Heart right ventricle (tissue), 16 donors: ENCODE data around the gene HOXA10. TPM values are rescaled to one million over a fixed set of nuclear protein-coding genes. Genes with fewer than 3 reads are reported as not detected.

Experiments used
- ATAC-seq, 8 donors: fragments of 200-7000 bp; cut with Tn5 transposase; one replicate each; pipeline ENCODE4 v1.9.1; 2020; ENCODE audit warnings: mild to moderate bottlenecking in 8 of 8, moderate library complexity in 8 of 8, moderate number of reproducible peaks in 1 of 8
- DNase-seq, 2 donors: peaks; one replicate each; pipeline ENCODE4 v3.0.0-alpha.2; 2020
- H3K27ac ChIP-seq, 10 donors: fragments of 200-600 bp; sonication (generic) in 2 of 10; one replicate each; pipeline versions ENCODE4 v1.5.0 to v1.8.0; 2020 to 2022; ENCODE audit warnings: mild to moderate bottlenecking in 3 of 10
- H3K27me3 ChIP-seq, 7 donors: fragments of 200-600 bp; one replicate each; pipeline ENCODE4 v1.8.0; 2021 to 2022; ENCODE audit warnings: mild to moderate bottlenecking in 2 of 7
- H3K36me3 ChIP-seq, 9 donors: fragments of 200-600 bp; sonication (generic) in 1 of 9; one replicate each; pipeline versions ENCODE4 v1.5.0 to v1.8.0; 2020 to 2022; ENCODE audit warnings: mild to moderate bottlenecking in 2 of 9
- H3K4me1 ChIP-seq, 9 donors: fragments of 200-600 bp; sonication (generic) in 1 of 9; one replicate each; pipeline versions ENCODE4 v1.5.0 to v1.8.0; 2020 to 2022; ENCODE audit warnings: mild to moderate bottlenecking in 4 of 9
- H3K4me3 ChIP-seq, 10 donors: fragments of 200-600 bp; sonication (generic) in 2 of 10; one replicate each; pipeline versions ENCODE4 v1.5.0 to v1.8.0; 2020 to 2022; ENCODE audit warnings: mild to moderate bottlenecking in 7 of 10, moderate library complexity in 2 of 10
- H3K9me3 ChIP-seq, 11 donors: fragments of 200-600 bp in 10 of 11; sonication (generic) in 2 of 11; one replicate each; pipeline versions ENCODE4 v1.5.0 to v1.8.0; 2013 to 2022; ENCODE audit warnings: mild to moderate bottlenecking in 2 of 11, control low read depth in 1 of 11, moderate library complexity in 1 of 11
- WGBS, 2 donors: extraction: QIAGEN DNeasy Blood & Tissue Kit; methylation state at CpG; one replicate each; pipeline ENCODE4 v1.1.7; 2013; ENCODE audit warnings: inconsistent platforms in 1 of 2; 5-methylcytosine and 5-hydroxymethylcytosine counted together
- intact Hi-C, 10 donors: fragments of 100-400 bp; cut with DNase I; formaldehyde crosslinking; loops; one replicate each; pipeline versions ENCODE4 v1.11.1 to v1.14.2; 2022
- polyA plus RNA-seq, 2 donors: library from polyadenylated mRNA; stranded (reverse); fragments of 200-250 nt; gene quantifications; one replicate each; pipeline ENCODE4 v1.2.3, GENCODE V29; 2013
- total RNA-seq, 10 donors: library from RNA; stranded (reverse); fragmentation: NEBNext Ultra II Directional in 3 of 10; extraction: Animal tissue kit (Norgen Biotek cat#: 25700) in 3 of 10; gene quantifications; one replicate each; pipeline versions ENCODE4 v1.2.1 to v1.2.4, GENCODE V29; 2021 to 2023
- TF ChIP-seq, protein P1 (sequence below), 9 donors: fragments of 200-600 bp; sonication (generic) in 2 of 9; IDR thresholded peaks; one replicate each; pipeline versions ENCODE4 v1.5.0 to v1.8.0; 2021 to 2022; ENCODE audit warnings: antibody characterized with exemption in 9 of 9, mild to moderate bottlenecking in 5 of 9, moderate library complexity in 1 of 9
- donor health status: Arrhythmogenic right ventricular cardiomyopathy.
- donor health status: ischemic (EF 13 %, LVEDD 7.1; RV severe dilation, severe dysfunction).
- donor health status: healthy with polysubstance abuse.
- donor health status: DM: no; HTN: yes; CAD: no.
- donor health status: DM: no; HTN: no; CAD: no.
- donor health status: ischemic (EF 25% LVEDD 6.9; RV normal size, moderate dysfunction).
- donor health status: ischemic (EF 25% LVEDD 5.7; RV mildly dilated, moderate dysfunction).
- donor health status: healthy.
- donor health status: DM: yes; HTN: yes; CAD: no.
- donor health status: Ischemic cardiomyopathy.
- donor health status: ischemic (EF 35%, LVEDD 5.7; RV mildly dilated, moderate dysfunction).
- donor health status: nonischemic (EF 11% LVEDD 7.7; RV severe dilation, severe dysfunction).
- donor health status: DM: yes; HTN: yes; CAD: no.
- donor health status: PGD.
- donor health status: ischemic (EF 29% LVEDD 5.4; RV normal size, mild dysfunction).
- donor health status: nonischemic (EF 23%, LVEDD 6.1; RV moderate dilation, normal function).

Gene HOXA10
- total and polyA plus RNA-seq, 12 donors: 0.03 to 0.19 TPM; not detected in 10

GRCh38 chr7:27153526-27153925 is 20.6 kb downstream of the HOXA10 start:
- DNase-seq (no peak), ATAC-seq (no peak)
- peaks cover 0 to 66% (median 27%) of the 10 kb centered on the region in 9 donors for H3K4me1 ChIP-seq
- H3K27me3 ChIP-seq: peaks cover 71 to 100% (median 100%) of the 10 kb centered on the region in 7 donors
- H3K4me3 ChIP-seq: no peak overlapping the region
- intact Hi-C loops: loop anchor here in 4 of 10 donors (10.0 kb wide), 4 partner anchors 299 to 1299 kb away; no protein-coding TSS in a partner anchor
- H3K9me3 ChIP-seq: no peaks in the 10 kb centered on the region
- H3K27ac ChIP-seq: no peak overlapping the region
- 28 to 31% methylated on average over 3 of the region's 3 CpGs for WGBS, 2 donors
- H3K36me3 ChIP-seq: peaks cover 0 to 8% (median 0%) of the 10 kb centered on the region in 9 donors
- TF ChIP-seq, protein P1, sequence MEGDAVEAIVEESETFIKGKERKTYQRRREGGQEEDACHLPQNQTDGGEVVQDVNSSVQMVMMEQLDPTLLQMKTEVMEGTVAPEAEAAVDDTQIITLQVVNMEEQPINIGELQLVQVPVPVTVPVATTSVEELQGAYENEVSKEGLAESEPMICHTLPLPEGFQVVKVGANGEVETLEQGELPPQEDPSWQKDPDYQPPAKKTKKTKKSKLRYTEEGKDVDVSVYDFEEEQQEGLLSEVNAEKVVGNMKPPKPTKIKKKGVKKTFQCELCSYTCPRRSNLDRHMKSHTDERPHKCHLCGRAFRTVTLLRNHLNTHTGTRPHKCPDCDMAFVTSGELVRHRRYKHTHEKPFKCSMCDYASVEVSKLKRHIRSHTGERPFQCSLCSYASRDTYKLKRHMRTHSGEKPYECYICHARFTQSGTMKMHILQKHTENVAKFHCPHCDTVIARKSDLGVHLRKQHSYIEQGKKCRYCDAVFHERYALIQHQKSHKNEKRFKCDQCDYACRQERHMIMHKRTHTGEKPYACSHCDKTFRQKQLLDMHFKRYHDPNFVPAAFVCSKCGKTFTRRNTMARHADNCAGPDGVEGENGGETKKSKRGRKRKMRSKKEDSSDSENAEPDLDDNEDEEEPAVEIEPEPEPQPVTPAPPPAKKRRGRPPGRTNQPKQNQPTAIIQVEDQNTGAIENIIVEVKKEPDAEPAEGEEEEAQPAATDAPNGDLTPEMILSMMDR (IDR thresholded peaks at IDR 0.05): no peak

DNA sequence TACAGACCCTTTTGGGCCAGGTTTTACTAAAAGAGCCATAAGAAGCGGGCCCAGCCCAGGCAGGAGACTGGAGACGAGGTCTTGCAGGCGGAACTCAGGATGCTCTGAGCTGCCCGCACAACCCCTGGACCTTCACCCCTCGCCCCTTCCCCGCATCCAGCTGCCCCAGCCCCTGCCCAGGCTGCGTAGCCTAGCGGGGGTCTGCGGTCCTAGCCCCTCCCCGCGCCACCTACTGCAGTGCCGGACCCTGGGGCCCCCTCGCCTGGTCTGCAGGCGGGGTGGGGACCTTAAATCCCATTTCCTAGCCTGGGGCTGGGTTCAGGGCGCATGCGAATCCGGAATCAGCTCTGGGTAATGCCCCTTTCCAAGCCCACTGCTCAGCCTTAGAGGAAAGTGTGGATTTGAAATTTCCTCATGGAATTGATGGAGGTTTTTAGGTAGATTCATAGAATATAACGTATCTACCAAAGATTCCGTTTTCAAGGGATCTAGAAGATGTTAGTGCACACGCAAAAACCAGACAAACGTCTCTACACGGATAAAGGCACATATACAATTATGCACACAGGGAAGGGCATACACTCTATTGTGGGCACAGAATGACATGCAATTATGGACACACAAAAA is 21.2 kb downstream of the HOXA10 start:
- peak overlapping the region in 1 of 10 donors; percentile 20 for H3K4me3 ChIP-seq
- no peak for ATAC-seq
- H3K27me3 ChIP-seq: peaks cover 74 to 100% (median 100%) of the 10 kb centered on the region in 7 donors
- no peak for DNase-seq
- no peaks in the 10 kb centered on the region for H3K9me3 ChIP-seq
- WGBS, 2 donors: 5 to 10% methylated on average over 22 of the region's 22 CpGs
- peaks cover 0 to 8% (median 0%) of the 10 kb centered on the region in 9 donors for H3K36me3 ChIP-seq
- H3K4me1 ChIP-seq: peaks cover 0 to 68% (median 32%) of the 10 kb centered on the region in 9 donors
- intact Hi-C loops: loop anchor here in 4 of 10 donors (10.0 kb wide), 4 partner anchors 298 to 1298 kb away; no protein-coding TSS in a partner anchor
- TF ChIP-seq, protein P1 (IDR thresholded peaks at IDR 0.05): no peak
- H3K27ac ChIP-seq: no peak overlapping the region

DNA sequence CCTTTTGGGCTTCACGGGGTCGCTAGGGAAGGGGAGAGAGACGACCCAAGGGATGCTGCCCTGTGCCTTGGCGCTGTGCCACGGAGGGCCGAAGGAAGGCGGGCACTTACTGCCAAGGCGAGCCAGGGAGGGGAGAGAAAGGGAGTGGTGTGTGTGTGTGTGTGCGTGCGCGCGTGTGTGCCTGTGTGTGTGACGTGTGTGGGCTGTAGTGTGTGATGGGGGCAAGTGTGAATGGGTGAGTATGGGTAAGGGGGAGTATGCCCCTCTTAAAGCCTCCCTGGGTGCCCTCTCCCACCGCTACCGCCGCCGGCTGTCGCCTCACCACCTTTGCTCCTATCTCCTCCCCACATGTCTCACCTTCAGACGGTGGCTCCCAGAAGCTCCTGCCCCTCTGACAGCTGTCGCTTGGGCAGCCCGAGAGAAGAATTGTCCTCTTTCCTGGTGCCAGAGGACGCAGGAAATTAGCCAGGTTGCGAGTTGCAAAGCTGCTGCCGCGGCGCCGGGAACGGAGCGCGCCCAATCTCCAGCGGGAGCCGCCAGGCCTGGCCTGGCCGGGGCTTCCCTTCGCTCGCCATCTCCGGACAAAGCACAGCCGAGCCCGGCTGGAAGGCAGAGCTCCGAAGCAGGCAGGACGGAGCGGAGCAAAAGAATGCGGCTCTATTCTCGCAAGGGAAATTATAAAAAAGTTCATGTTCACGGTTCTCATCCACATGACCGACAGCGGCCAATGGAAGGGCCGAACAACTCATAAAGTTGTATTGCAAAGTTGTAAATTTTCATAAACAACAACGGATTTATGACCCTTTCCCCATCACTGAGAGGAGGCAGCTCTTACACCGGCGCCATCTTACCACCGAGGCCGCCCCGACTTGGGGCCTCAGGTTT is 21.9 kb downstream of the HOXA10 start, which contains the start of gene HOXA3:
HOXA3 (minus strand) TSS at position 653 of the 885 bp plus-strand sequence. CDS start 41,943 bp downstream, outside the sequence.
- TF ChIP-seq, protein P1 (IDR thresholded peaks at IDR 0.05): no peak
- DNase-seq: no peak
- H3K36me3 ChIP-seq: peaks cover 0 to 8% (median 0%) of the 10 kb centered on the region in 9 donors
- intact Hi-C loops: loop anchor here in 4 of 10 donors (10.0 kb wide), 4 partner anchors 297 to 1297 kb away; no protein-coding TSS in a partner anchor
- H3K27me3 ChIP-seq: peaks cover 75 to 100% (median 100%) of the 10 kb centered on the region in 7 donors
- H3K27ac ChIP-seq: no peak within 1 kb of the TSS
- 5% methylated on average over 53 of the region's 53 CpGs for WGBS, 2 donors
- ATAC-seq: no peak
- peaks cover 0 to 70% (median 39%) of the 10 kb centered on the region in 9 donors for H3K4me1 ChIP-seq
- no peaks in the 10 kb centered on the region for H3K9me3 ChIP-seq
- H3K4me3 ChIP-seq: peak within 1 kb of the TSS in 1 of 10 donors; percentile 41
